Fibroblast of lung (primary cell): Measurements from ENCODE around the gene CSGALNACT2.

Experiments used
- CTCF ChIP-seq, 2 donors: IDR thresholded peaks in 1 of 2; conservative IDR thresholded peaks in 1 of 2; 1 replicate in 1 of 2; 2 replicates in 1 of 2; pipeline ENCODE4 v1.5.1; 2011 to 2012; ENCODE audit warnings: low read length in 2 of 2, control low read depth in 1 of 2, inconsistent platforms in 1 of 2, low read depth in 1 of 2, mild to moderate bottlenecking in 1 of 2
- EZH2 ChIP-seq: IDR thresholded peaks from 2 replicates; pipeline ENCODE4 v1.5.1; 2012; ENCODE audit warnings: low read length, control low read depth, mild to moderate bottlenecking; ENCODE audit errors: missing control alignments

- TF ChIP-seq EZH2 (no peak), CTCF (conservative IDR thresholded peaks at IDR 0.05 in 1 of 2, IDR thresholded peaks at IDR 0.05 in 1 of 2; ENCODE audit: low read depth in 1 of 2, low read length in 2 of 2) (no peak)
Observed at GRCh38 chr10:43226441-43226840, 88.2 kb downstream of the CSGALNACT2 start.
